Activated T-helper 9 cell treated with anti-CD3 and anti-CD28 coated beads, Interleukin-2, amount 50 U/mL, for 16 hours (primary cell): ENCODE data around the gene ZBTB47.

Experiments used
- DNase-seq: peaks from one replicate; pipeline ENCODE4 v3.0.0-alpha.2; 2020; ENCODE audit warnings: low read depth

Gene ZBTB47

GRCh38 chr3:42699511-42699971 is 46.0 kb downstream of the ZBTB47 start:
- no peak for DNase-seq

- no peak for DNase-seq
Measured at GRCh38 chr3:42700366-42701288, 47.1 kb downstream of the ZBTB47 start.

- DNase-seq, result peak; percentile 20
Measured at GRCh38 chr3:42701371-42702065, 48.0 kb downstream of the ZBTB47 start.

GRCh38 chr3:42702066-42702951 is 48.8 kb downstream of the ZBTB47 start, which contains the start of gene HHATL:
Gene HHATL, minus strand, starts transcription at chr3:42702798. Its CDS starts 1,972 bp downstream, at chr3:42700826.
- DNase-seq, result no peak

GRCh38 chr3:42702982-42703694 is 49.6 kb downstream of the ZBTB47 start:
- DNase-seq, result no peak

- no peak for DNase-seq
Measured at GRCh38 chr3:42703695-42704025, 50.2 kb downstream of the ZBTB47 start.

GRCh38 chr3:42704136-42704841 is 50.8 kb downstream of the ZBTB47 start:
- no peak for DNase-seq

GRCh38 chr3:42705058-42705767 is 51.7 kb downstream of the ZBTB47 start:
- DNase-seq, result no peak

GRCh38 chr3:42705962-42706585 is 52.6 kb downstream of the ZBTB47 start:
- no peak for DNase-seq

GRCh38 chr3:42706721-42707619 is 53.5 kb downstream of the ZBTB47 start:
- DNase-seq, result no peak

- DNase-seq, result no peak
Measured at GRCh38 chr3:42707620-42708355, 54.3 kb downstream of the ZBTB47 start.

- no peak for DNase-seq
Measured at GRCh38 chr3:42708611-42709151, 55.2 kb downstream of the ZBTB47 start.

GRCh38 chr3:42709621-42710020 is 56.1 kb downstream of the ZBTB47 start:
- DNase-seq, result no peak

- no peak for DNase-seq
Measured at GRCh38 chr3:42710323-42711021, 57.0 kb downstream of the ZBTB47 start.

- no peak for DNase-seq
Measured at GRCh38 chr3:42711491-42712343, 58.2 kb downstream of the ZBTB47 start.

- no peak for DNase-seq
Measured at GRCh38 chr3:42712344-42712648, 58.8 kb downstream of the ZBTB47 start.
